HepG2 (cell line): Measurements from ENCODE around the gene SLU7. TPM values are rescaled to one million over a fixed set of nuclear protein-coding genes. Genes with fewer than 3 reads are reported as not detected.
A peak's percentile ranks its signal among the peaks of the same experiment; 100 is the strongest.

Source experiments
- AGO1 ChIP-seq: fragments of 200-400 bp; formaldehyde crosslinking; IDR thresholded peaks from 2 replicates; pipeline ENCODE4 v1.6.1; 2017; ENCODE audit warnings: mild to moderate bottlenecking, low read depth, low read length, moderate library complexity; ENCODE audit not compliant: poor library complexity, severe bottlenecking
- ARID3A ChIP-seq: IDR thresholded peaks from 2 replicates; pipeline ENCODE4 v1.6.1; 2012; ENCODE audit warnings: low read depth, low read length, improper control_type of control experiment
- ATAD3A ChIP-seq: sonication (generic); formaldehyde crosslinking; IDR thresholded peaks from 2 replicates; pipeline ENCODE4 v1.4.0; 2020; ENCODE audit warnings: missing genetic modification reagents
- HDAC6 ChIP-seq: fragments of 200-600 bp; sonication (generic); IDR thresholded peaks from 2 replicates; pipeline ENCODE4 v1.7.0; 2017; ENCODE audit warnings: mild to moderate bottlenecking, antibody characterized with exemption, low read length, low read depth
- JUN ChIP-seq: sonication (generic); formaldehyde crosslinking; IDR thresholded peaks from 2 replicates; pipeline ENCODE4 v1.4.0; 2020; ENCODE audit warnings: mild to moderate bottlenecking, missing genetic modification reagents
- RBAK ChIP-seq: sonication (generic); formaldehyde crosslinking; IDR thresholded peaks from 2 replicates; pipeline ENCODE4 v1.5.1; 2020; ENCODE audit warnings: mild to moderate bottlenecking, missing genetic modification reagents
- ZGPAT ChIP-seq: IDR thresholded peaks from 2 replicates; pipeline ENCODE4 v1.6.1; 2016; ENCODE audit warnings: mild to moderate bottlenecking
- ZNF790 ChIP-seq: sonication (generic); formaldehyde crosslinking; IDR thresholded peaks from 2 replicates; pipeline ENCODE4 v1.8.0; 2022; ENCODE audit warnings: missing genetic modification reagents, mild to moderate bottlenecking, borderline replicate concordance
- ZNF891 ChIP-seq: sonication (generic); formaldehyde crosslinking; IDR thresholded peaks from 2 replicates; pipeline ENCODE4 v1.5.0; 2020; ENCODE audit warnings: mild to moderate bottlenecking, missing genetic modification reagents
- polyA plus RNA-seq, 8 experiments: library from polyadenylated mRNA; depleted of rRNA in 3 of 8; stranded (reverse) in 7 of 8; unstranded in 1 of 8; fragments of >200 nt; fragmentation: Illumina TruSeq in 4 of 8; extraction: Trizol in 4 of 8; gene quantifications; 2 replicates each; pipeline versions ENCODE4 v1.2.1 to v1.2.3, GENCODE V29; 2011 to 2016; ENCODE audit warnings: low read depth in 4 of 8, missing spikeins in 1 of 8, mixed read lengths in 1 of 8; ENCODE audit not compliant: insufficient read depth in 1 of 8
- total RNA-seq, 5 experiments: library from RNA; depleted of rRNA; stranded (reverse); fragments of >200 nt; fragmentation: Illumina TruSeq; extraction: Trizol; gene quantifications; 2 replicates each; pipeline ENCODE4 v1.2.3, GENCODE V29; 2016; ENCODE audit warnings: low read depth in 1 of 5
- TF ChIP-seq, protein P1 (sequence below): sonication (generic); formaldehyde crosslinking; IDR thresholded peaks from 2 replicates; pipeline ENCODE4 v1.5.0; 2020; ENCODE audit warnings: mild to moderate bottlenecking, missing genetic modification reagents, moderate library complexity
- TF ChIP-seq, protein P2 (sequence below): IDR thresholded peaks from 2 replicates; pipeline ENCODE4 v1.6.1; 2012; ENCODE audit warnings: low read length, improper control_type of control experiment

Gene SLU7
- total and polyA plus RNA-seq, 2 of the 13 experiments (the other 11 are each of a cell fraction or from before 2014, with no cell fraction given), result 24.0 to 39.2 TPM

GRCh38 chr5:160390787-160391696 is 27.8 kb downstream of the SLU7 start (continued):
- TF ChIP-seq, protein P1, sequence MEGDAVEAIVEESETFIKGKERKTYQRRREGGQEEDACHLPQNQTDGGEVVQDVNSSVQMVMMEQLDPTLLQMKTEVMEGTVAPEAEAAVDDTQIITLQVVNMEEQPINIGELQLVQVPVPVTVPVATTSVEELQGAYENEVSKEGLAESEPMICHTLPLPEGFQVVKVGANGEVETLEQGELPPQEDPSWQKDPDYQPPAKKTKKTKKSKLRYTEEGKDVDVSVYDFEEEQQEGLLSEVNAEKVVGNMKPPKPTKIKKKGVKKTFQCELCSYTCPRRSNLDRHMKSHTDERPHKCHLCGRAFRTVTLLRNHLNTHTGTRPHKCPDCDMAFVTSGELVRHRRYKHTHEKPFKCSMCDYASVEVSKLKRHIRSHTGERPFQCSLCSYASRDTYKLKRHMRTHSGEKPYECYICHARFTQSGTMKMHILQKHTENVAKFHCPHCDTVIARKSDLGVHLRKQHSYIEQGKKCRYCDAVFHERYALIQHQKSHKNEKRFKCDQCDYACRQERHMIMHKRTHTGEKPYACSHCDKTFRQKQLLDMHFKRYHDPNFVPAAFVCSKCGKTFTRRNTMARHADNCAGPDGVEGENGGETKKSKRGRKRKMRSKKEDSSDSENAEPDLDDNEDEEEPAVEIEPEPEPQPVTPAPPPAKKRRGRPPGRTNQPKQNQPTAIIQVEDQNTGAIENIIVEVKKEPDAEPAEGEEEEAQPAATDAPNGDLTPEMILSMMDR, result peak; percentile 25; the same call in 1 of the 2 replicates
- TF ChIP-seq AGO1 (no peak), ZGPAT (no peak), JUN (CRISPR knock-in tag) (no peak), ARID3A (no peak), ZNF891 (CRISPR knock-in tag) (no peak), RBAK (CRISPR knock-in tag) (no peak), ZNF790 (CRISPR knock-in tag) (no peak), ATAD3A (no peak), HDAC6 (no peak)
- TF ChIP-seq, protein P2, sequence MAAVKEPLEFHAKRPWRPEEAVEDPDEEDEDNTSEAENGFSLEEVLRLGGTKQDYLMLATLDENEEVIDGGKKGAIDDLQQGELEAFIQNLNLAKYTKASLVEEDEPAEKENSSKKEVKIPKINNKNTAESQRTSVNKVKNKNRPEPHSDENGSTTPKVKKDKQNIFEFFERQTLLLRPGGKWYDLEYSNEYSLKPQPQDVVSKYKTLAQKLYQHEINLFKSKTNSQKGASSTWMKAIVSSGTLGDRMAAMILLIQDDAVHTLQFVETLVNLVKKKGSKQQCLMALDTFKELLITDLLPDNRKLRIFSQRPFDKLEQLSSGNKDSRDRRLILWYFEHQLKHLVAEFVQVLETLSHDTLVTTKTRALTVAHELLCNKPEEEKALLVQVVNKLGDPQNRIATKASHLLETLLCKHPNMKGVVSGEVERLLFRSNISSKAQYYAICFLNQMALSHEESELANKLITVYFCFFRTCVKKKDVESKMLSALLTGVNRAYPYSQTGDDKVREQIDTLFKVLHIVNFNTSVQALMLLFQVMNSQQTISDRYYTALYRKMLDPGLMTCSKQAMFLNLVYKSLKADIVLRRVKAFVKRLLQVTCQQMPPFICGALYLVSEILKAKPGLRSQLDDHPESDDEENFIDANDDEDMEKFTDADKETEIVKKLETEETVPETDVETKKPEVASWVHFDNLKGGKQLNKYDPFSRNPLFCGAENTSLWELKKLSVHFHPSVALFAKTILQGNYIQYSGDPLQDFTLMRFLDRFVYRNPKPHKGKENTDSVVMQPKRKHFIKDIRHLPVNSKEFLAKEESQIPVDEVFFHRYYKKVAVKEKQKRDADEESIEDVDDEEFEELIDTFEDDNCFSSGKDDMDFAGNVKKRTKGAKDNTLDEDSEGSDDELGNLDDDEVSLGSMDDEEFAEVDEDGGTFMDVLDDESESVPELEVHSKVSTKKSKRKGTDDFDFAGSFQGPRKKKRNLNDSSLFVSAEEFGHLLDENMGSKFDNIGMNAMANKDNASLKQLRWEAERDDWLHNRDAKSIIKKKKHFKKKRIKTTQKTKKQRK, result no peak
